HepG2 (cell line): Measurements from ENCODE around the gene PFKL. TPM values are rescaled to one million over a fixed set of nuclear protein-coding genes. Genes with fewer than 3 reads are reported as not detected.

Experiments
- ARNT2 ChIP-seq: sonication (generic); formaldehyde crosslinking; IDR thresholded peaks from 2 replicates; pipeline ENCODE4 v1.8.0; 2022; ENCODE audit warnings: mild to moderate bottlenecking, low read depth, missing genetic modification reagents, moderate library complexity
- ARNTL ChIP-seq: sonication (generic); formaldehyde crosslinking; IDR thresholded peaks from 2 replicates; pipeline ENCODE4 v1.4.0; 2020; ENCODE audit warnings: mild to moderate bottlenecking, missing genetic modification reagents
- ATF7 ChIP-seq, 2 experiments: fragments of 450-650 bp in 1 of 2; sonication (generic) in 1 of 2; formaldehyde crosslinking in 1 of 2; IDR thresholded peaks; 2 replicates each; pipeline versions ENCODE4 v1.4.0 to v1.6.1; 2016 to 2020; ENCODE audit warnings: antibody characterized with exemption in 1 of 2, mild to moderate bottlenecking in 1 of 2, missing genetic modification reagents in 1 of 2
- CCAR2 ChIP-seq: fragments of 200-400 bp; formaldehyde crosslinking; optimal IDR thresholded peaks from 2 replicates; pipeline ENCODE3; 2018; ENCODE audit warnings: low read depth, mild to moderate bottlenecking, low read length, moderate library complexity
- ERF ChIP-seq: IDR thresholded peaks from 2 replicates; pipeline ENCODE4 v1.6.1; 2018; ENCODE audit warnings: missing biosample characterization, missing genetic modification reagents
- NRL ChIP-seq: sonication (generic); formaldehyde crosslinking; IDR thresholded peaks from 2 replicates; pipeline ENCODE4 v1.5.0; 2020; ENCODE audit warnings: missing genetic modification reagents, mild to moderate bottlenecking, moderate library complexity, borderline replicate concordance
- PAWR ChIP-seq: sonication (generic); formaldehyde crosslinking; IDR thresholded peaks from 2 replicates; pipeline ENCODE4 v1.4.0; 2020; ENCODE audit warnings: missing genetic modification reagents, mild to moderate bottlenecking, borderline replicate concordance
- POGZ ChIP-seq: sonication (generic); formaldehyde crosslinking; IDR thresholded peaks from 2 replicates; pipeline ENCODE4 v1.4.0; 2020; ENCODE audit warnings: mild to moderate bottlenecking, missing genetic modification reagents
- RFX5 ChIP-seq: IDR thresholded peaks from 2 replicates; pipeline ENCODE4 v1.6.1; 2011; ENCODE audit warnings: low read depth, low read length, improper control_type of control experiment
- RFXANK ChIP-seq: IDR thresholded peaks from 2 replicates; pipeline ENCODE4 v1.6.1; 2016
- SALL1 ChIP-seq: sonication (generic); formaldehyde crosslinking; IDR thresholded peaks from 2 replicates; pipeline ENCODE4 v1.8.0; 2022; ENCODE audit warnings: mild to moderate bottlenecking, missing genetic modification reagents
- SMC3 ChIP-seq: IDR thresholded peaks from 2 replicates; pipeline ENCODE4 v1.6.1; 2011; ENCODE audit warnings: low read length, improper control_type of control experiment
- SPEN ChIP-seq: sonication (generic); formaldehyde crosslinking; IDR thresholded peaks from 2 replicates; pipeline ENCODE4 v1.5.1; 2020; ENCODE audit warnings: low read depth, mild to moderate bottlenecking, missing genetic modification reagents
- TCF7L2 ChIP-seq: IDR thresholded peaks from 2 replicates; pipeline ENCODE4 v1.6.1; 2011; ENCODE audit warnings: mild to moderate bottlenecking, low read depth, low read length, moderate library complexity
- XRCC5 ChIP-seq: fragments of 200-400 bp; formaldehyde crosslinking; optimal IDR thresholded peaks from 2 replicates; pipeline ENCODE3; 2017; ENCODE audit warnings: mild to moderate bottlenecking, low read length
- ZBTB7B ChIP-seq: sonication (generic); formaldehyde crosslinking; IDR thresholded peaks from 2 replicates; pipeline ENCODE4 v1.4.0; 2020; ENCODE audit warnings: missing genetic modification reagents
- ZNF510 ChIP-seq: sonication (generic); formaldehyde crosslinking; IDR thresholded peaks from 2 replicates; pipeline ENCODE4 v1.4.0; 2020; ENCODE audit warnings: low read depth, mild to moderate bottlenecking, missing genetic modification reagents
- ZNF550 ChIP-seq: sonication (generic); formaldehyde crosslinking; IDR thresholded peaks from 2 replicates; pipeline ENCODE4 v1.4.0; 2020; ENCODE audit warnings: mild to moderate bottlenecking, missing genetic modification reagents, borderline replicate concordance
- ZSCAN29 ChIP-seq: sonication (generic); formaldehyde crosslinking; conservative IDR thresholded peaks from 2 replicates; pipeline ENCODE4 v1.4.0; 2020; ENCODE audit warnings: mild to moderate bottlenecking, missing genetic modification reagents
- polyA plus RNA-seq, 8 experiments: library from polyadenylated mRNA; depleted of rRNA in 3 of 8; stranded (reverse) in 7 of 8; unstranded in 1 of 8; fragments of >200 nt; fragmentation: Illumina TruSeq in 4 of 8; extraction: Trizol in 4 of 8; gene quantifications; 2 replicates each; pipeline versions ENCODE4 v1.2.1 to v1.2.3, GENCODE V29; 2011 to 2016; ENCODE audit warnings: low read depth in 4 of 8, missing spikeins in 1 of 8, mixed read lengths in 1 of 8; ENCODE audit not compliant: insufficient read depth in 1 of 8
- total RNA-seq, 5 experiments: library from RNA; depleted of rRNA; stranded (reverse); fragments of >200 nt; fragmentation: Illumina TruSeq; extraction: Trizol; gene quantifications; 2 replicates each; pipeline ENCODE4 v1.2.3, GENCODE V29; 2016; ENCODE audit warnings: low read depth in 1 of 5
- TF ChIP-seq, protein P1 (sequence below): sonication (generic); formaldehyde crosslinking; IDR thresholded peaks from 2 replicates; pipeline ENCODE4 v1.4.0; 2020; ENCODE audit warnings: mild to moderate bottlenecking, missing genetic modification reagents
- TF ChIP-seq, protein P2 (sequence below): sonication (generic); formaldehyde crosslinking; IDR thresholded peaks from 2 replicates; pipeline ENCODE4 v1.4.0; 2020; ENCODE audit warnings: mild to moderate bottlenecking, missing genetic modification reagents, borderline replicate concordance
- TF ChIP-seq, protein P3 (sequence below): sonication (generic); formaldehyde crosslinking; IDR thresholded peaks from 2 replicates; pipeline ENCODE4 v1.8.1; 2023; ENCODE audit warnings: missing genetic modification reagents, mild to moderate bottlenecking, borderline replicate concordance
- TF ChIP-seq, protein P4 (sequence below): sonication (generic); formaldehyde crosslinking; IDR thresholded peaks from 2 replicates; pipeline ENCODE4 v1.9.0; 2021; ENCODE audit warnings: missing genetic modification reagents, borderline replicate concordance

Gene PFKL
- total and polyA plus RNA-seq, 2 of the 13 experiments (the other 11 are each of a cell fraction or from before 2014, with no cell fraction given) = 92.8 to 106 TPM

DNA sequence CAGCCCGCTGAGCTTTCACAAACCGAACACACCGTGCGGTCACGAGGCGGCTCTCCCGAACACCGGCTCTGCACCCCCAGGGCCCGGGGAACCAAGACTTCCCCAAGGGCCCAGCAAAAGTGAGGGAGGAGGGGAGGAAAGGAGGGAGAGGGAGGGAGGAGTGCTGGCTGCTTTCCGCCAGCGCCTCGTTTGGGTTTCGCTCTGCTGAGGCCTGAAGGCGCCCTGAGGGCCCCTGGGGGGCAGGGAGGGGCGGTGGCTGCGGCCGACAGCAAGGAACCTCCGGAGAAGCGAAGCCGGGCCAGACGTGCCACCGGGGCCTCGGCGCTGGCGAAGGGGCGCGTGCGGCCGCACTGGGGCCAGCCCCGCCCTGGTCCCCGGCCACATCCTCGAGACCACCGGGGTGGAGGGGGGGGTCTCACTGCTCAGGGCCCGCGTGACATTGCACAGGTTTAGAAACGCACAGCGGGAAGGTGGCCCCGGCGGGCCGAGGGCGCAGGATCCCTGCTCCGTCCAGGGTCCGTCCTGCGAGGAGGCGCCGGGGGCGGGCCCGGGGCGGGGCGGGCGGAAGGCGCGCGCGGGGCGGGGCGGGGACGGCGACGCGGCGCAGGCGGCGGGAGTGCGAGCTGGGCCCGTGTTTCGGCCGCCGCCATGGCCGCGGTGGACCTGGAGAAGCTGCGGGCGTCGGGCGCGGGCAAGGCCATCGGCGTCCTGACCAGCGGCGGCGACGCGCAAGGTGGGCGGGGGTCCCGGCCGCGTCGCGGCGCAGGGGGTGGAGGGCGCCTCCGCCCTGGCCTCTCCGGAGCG, at the start of gene PFKL (continued):
- TF ChIP-seq, protein P1, sequence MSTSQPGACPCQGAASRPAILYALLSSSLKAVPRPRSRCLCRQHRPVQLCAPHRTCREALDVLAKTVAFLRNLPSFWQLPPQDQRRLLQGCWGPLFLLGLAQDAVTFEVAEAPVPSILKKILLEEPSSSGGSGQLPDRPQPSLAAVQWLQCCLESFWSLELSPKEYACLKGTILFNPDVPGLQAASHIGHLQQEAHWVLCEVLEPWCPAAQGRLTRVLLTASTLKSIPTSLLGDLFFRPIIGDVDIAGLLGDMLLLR (CRISPR knock-in tag) = no peak; the same call in 1 of the 2 replicates
- TF ChIP-seq XRCC5 (no peak), ZSCAN29 (CRISPR knock-in tag) (no peak), SPEN (CRISPR knock-in tag) (peak; percentile 69), NRL (CRISPR knock-in tag) (peak; percentile 80), ZNF510 (CRISPR knock-in tag) (no peak), RFXANK (CRISPR knock-in tag) (0 out of 2 replicates have a peak, but pooled peaks have one; percentile 43), TCF7L2 (no peak), ATF7 (IDR thresholded peaks at IDR 0.05) (no peak), ATF7 (CRISPR knock-in tag; IDR thresholded peaks at IDR 0.05) (no peak), RFX5 (no peak), SMC3 (no peak), ZBTB7B (peak; percentile 61; the same call in 1 of the 2 replicates), ARNT2 (CRISPR knock-in tag) (no peak), ZNF550 (CRISPR knock-in tag) (no peak), POGZ (no peak), ARNTL (CRISPR knock-in tag) (no peak), ERF (CRISPR knock-in tag) (peak; percentile 48), PAWR (CRISPR knock-in tag) (no peak), CCAR2 (no peak), SALL1 (CRISPR knock-in tag) (peak; percentile 24; the same call in 1 of the 2 replicates)
- TF ChIP-seq, protein P2, sequence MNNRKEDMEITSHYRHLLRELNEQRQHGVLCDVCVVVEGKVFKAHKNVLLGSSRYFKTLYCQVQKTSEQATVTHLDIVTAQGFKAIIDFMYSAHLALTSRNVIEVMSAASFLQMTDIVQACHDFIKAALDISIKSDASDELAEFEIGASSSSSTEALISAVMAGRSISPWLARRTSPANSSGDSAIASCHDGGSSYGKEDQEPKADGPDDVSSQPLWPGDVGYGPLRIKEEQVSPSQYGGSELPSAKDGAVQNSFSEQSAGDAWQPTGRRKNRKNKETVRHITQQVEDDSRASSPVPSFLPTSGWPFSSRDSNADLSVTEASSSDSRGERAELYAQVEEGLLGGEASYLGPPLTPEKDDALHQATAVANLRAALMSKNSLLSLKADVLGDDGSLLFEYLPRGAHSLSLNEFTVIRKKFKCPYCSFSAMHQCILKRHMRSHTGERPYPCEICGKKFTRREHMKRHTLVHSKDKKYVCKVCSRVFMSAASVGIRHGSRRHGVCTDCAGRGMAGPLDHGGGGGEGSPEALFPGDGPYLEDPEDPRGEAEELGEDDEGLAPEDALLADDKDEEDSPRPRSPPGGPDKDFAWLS (CRISPR knock-in tag) = no peak
- TF ChIP-seq, protein P3, sequence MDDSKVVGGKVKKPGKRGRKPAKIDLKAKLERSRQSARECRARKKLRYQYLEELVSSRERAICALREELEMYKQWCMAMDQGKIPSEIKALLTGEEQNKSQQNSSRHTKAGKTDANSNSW (CRISPR knock-in tag) = no peak
- TF ChIP-seq, protein P4, sequence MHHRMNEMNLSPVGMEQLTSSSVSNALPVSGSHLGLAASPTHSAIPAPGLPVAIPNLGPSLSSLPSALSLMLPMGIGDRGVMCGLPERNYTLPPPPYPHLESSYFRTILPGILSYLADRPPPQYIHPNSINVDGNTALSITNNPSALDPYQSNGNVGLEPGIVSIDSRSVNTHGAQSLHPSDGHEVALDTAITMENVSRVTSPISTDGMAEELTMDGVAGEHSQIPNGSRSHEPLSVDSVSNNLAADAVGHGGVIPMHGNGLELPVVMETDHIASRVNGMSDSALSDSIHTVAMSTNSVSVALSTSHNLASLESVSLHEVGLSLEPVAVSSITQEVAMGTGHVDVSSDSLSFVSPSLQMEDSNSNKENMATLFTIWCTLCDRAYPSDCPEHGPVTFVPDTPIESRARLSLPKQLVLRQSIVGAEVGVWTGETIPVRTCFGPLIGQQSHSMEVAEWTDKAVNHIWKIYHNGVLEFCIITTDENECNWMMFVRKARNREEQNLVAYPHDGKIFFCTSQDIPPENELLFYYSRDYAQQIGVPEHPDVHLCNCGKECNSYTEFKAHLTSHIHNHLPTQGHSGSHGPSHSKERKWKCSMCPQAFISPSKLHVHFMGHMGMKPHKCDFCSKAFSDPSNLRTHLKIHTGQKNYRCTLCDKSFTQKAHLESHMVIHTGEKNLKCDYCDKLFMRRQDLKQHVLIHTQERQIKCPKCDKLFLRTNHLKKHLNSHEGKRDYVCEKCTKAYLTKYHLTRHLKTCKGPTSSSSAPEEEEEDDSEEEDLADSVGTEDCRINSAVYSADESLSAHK (CRISPR knock-in tag) = no peak
